ENCODE measurements around the gene IKBKE.

- TF ChIP-seq POLR2A (IDR thresholded peaks at IDR 0.05) (no peak), CTCF (IDR thresholded peaks at IDR 0.05) (no peak)
Observed at GRCh38 chr1:206504363-206504713, 34.1 kb downstream of the IKBKE start.

Data from thyroid gland (tissue), 4 donors.